Spleen (tissue), 11 donors: Measurements from ENCODE around the gene TTC39B. TPM values are rescaled to one million over a fixed set of nuclear protein-coding genes. Genes with fewer than 3 reads are reported as not detected.

ENCODE experiments used
- DNase-seq: peaks from one replicate; pipeline ENCODE4 v3.0.0-alpha.2; 2020
- H3K27ac ChIP-seq, 8 donors: fragments of 200-600 bp; sonication (generic) in 7 of 8; 1 replicate in 4 of 8; 2 replicates in 4 of 8; pipeline versions ENCODE4 v1.5.0 to v1.8.0; 2016 to 2021; ENCODE audit warnings: inconsistent platforms in 4 of 8, mild to moderate bottlenecking in 4 of 8, moderate library complexity in 1 of 8
- H3K27me3 ChIP-seq, 7 donors: fragments of 200-600 bp; sonication (generic) in 6 of 7; replicated peaks in 1 of 7; 1 replicate in 4 of 7; 2 replicates in 3 of 7; pipeline versions ENCODE4 v1.5.0 to v1.8.0; 2016 to 2021; ENCODE audit warnings: inconsistent platforms in 3 of 7, mild to moderate bottlenecking in 1 of 7
- H3K36me3 ChIP-seq, 6 donors: fragments of 200-600 bp; sonication (generic) in 5 of 6; 1 replicate in 4 of 6; 2 replicates in 2 of 6; pipeline versions ENCODE4 v1.5.0 to v1.8.0; 2016 to 2021; ENCODE audit warnings: inconsistent platforms in 2 of 6
- H3K4me1 ChIP-seq, 6 donors: fragments of 200-600 bp; sonication (generic) in 5 of 6; 1 replicate in 3 of 6; 2 replicates in 3 of 6; pipeline versions ENCODE4 v1.5.0 to v1.8.0; 2016 to 2021; ENCODE audit warnings: inconsistent platforms in 3 of 6
- H3K4me3 ChIP-seq, 8 donors: fragments of 200-600 bp; sonication (generic) in 7 of 8; 1 replicate in 4 of 8; 2 replicates in 4 of 8; pipeline versions ENCODE4 v1.5.0 to v1.8.0; 2016 to 2021; ENCODE audit warnings: inconsistent platforms in 4 of 8, mild to moderate bottlenecking in 4 of 8, moderate library complexity in 2 of 8
- H3K9me3 ChIP-seq, 8 donors: fragments of 200-600 bp; sonication (generic) in 7 of 8; 1 replicate in 4 of 8; 2 replicates in 4 of 8; pipeline versions ENCODE4 v1.5.0 to v1.8.0; 2016 to 2021; ENCODE audit warnings: inconsistent platforms in 4 of 8
- POLR2A ChIP-seq, 3 donors: fragments of 450-650 bp; IDR thresholded peaks; one replicate each; pipeline ENCODE4 v1.5.1; 2017; ENCODE audit warnings: antibody characterized with exemption in 3 of 3, mild to moderate bottlenecking in 1 of 3
- POLR2AphosphoS5 ChIP-seq, 3 donors: sonication (generic); formaldehyde crosslinking; IDR thresholded peaks; one replicate each; pipeline ENCODE4 v1.5.1; 2017; ENCODE audit warnings: antibody characterized with exemption in 3 of 3
- WGBS, 5 donors: extraction: QIAGEN DNeasy Blood & Tissue Kit in 3 of 5; methylation state at CpG; one replicate each; pipeline versions ENCODE4 v1.1.5 to v1.1.7; 2013 to 2018; 5-methylcytosine and 5-hydroxymethylcytosine counted together
- intact Hi-C: fragments of 100-400 bp; cut with DNase I; formaldehyde crosslinking; loops from one replicate; pipeline ENCODE4 v1.15.0; 2023; ENCODE audit warnings: low total_unique reads
- polyA plus RNA-seq, 3 donors: library from polyadenylated mRNA; stranded (reverse); fragments of 200-250 nt; gene quantifications; one replicate each; pipeline ENCODE4 v1.2.1, GENCODE V29; 2013
- total RNA-seq, 7 donors: library from RNA; depleted of rRNA in 3 of 7; stranded (reverse); fragments of >200 nt in 3 of 7; fragmentation: NEBNext Ultra II Directional in 4 of 7; extraction: Animal tissue kit (Norgen Biotek cat#: 25700) in 4 of 7; gene quantifications; one replicate each; pipeline versions ENCODE4 v1.1.0 to v1.2.1, GENCODE V29; 2016 to 2021
- TF ChIP-seq, protein P1 (sequence below), 11 experiments: fragments of 200-600 bp in 7 of 11; fragments of 450-650 bp in 4 of 11; sonication (generic) in 4 of 11; IDR thresholded peaks in 8 of 11; conservative IDR thresholded peaks in 3 of 11; 1 replicate in 7 of 11; 2 replicates in 4 of 11; pipeline versions ENCODE4 v1.4.0 to v1.8.0; 2016 to 2021; ENCODE audit warnings: antibody characterized with exemption in 11 of 11, inconsistent platforms in 4 of 11, mild to moderate bottlenecking in 1 of 11
- donor health status: healthy with polysubstance abuse.
- donor health status: DM: no; HTN: no; CAD: no; lungs with moderate emphysema.
- donor health status: DM: no; HTN: no; CAD: no.
- donor health status: Bipolar disorder and iron deficiency.
- donor health status: healthy.
- donor health status: DM: no; HTN: no; CAD: no.
- donor health status: DM: yes; HTN: yes; CAD: no.

TTC39B gene
- total and polyA plus RNA-seq, 10 donors: 4.8 to 24.1 (median 19.0) TPM

DNA sequence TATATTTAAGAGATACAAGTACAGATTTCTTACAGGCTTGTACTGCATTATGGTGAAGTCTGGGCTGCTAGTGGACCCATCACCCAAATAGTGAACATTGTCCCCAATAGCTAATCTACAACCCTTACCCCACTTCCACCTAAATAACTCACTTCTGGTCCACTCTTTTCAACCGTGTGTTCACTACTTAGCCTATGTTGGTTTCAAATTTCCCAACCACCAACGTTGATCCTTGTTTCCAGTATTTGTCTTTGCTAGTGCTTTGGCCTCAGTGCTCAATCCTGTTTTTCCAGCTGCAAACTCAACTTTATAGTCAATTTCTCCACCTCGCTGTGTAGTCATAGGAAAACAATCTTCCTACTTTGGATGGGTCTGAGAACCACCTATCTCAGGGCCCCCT, 45.3 kb upstream of the TTC39B start:
- Histone ChIP-seq H3K27me3 (no peaks in the 10 kb centered on the region), H3K36me3 (no peaks in the 10 kb centered on the region), H3K27ac (no peak overlapping the region), H3K4me1 (peaks cover 0 to 7% (median 0%) of the 10 kb centered on the region in 6 donors), H3K4me3 (no peak overlapping the region), H3K9me3 (no peaks in the 10 kb centered on the region)
- WGBS, 5 donors: 50 to 85% (median 57%) methylated on average over 2 to 3 of the region's 3 CpGs
- intact Hi-C loops: no loop called here
- no peak for DNase-seq
- TF ChIP-seq POLR2A (IDR thresholded peaks at IDR 0.05) (no peak), POLR2AphosphoS5 (IDR thresholded peaks at IDR 0.05) (no peak)
- TF ChIP-seq, protein P1, sequence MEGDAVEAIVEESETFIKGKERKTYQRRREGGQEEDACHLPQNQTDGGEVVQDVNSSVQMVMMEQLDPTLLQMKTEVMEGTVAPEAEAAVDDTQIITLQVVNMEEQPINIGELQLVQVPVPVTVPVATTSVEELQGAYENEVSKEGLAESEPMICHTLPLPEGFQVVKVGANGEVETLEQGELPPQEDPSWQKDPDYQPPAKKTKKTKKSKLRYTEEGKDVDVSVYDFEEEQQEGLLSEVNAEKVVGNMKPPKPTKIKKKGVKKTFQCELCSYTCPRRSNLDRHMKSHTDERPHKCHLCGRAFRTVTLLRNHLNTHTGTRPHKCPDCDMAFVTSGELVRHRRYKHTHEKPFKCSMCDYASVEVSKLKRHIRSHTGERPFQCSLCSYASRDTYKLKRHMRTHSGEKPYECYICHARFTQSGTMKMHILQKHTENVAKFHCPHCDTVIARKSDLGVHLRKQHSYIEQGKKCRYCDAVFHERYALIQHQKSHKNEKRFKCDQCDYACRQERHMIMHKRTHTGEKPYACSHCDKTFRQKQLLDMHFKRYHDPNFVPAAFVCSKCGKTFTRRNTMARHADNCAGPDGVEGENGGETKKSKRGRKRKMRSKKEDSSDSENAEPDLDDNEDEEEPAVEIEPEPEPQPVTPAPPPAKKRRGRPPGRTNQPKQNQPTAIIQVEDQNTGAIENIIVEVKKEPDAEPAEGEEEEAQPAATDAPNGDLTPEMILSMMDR (IDR thresholded peaks at IDR 0.05 in 8 of 11, conservative IDR thresholded peaks at IDR 0.05 in 3 of 11): no peak

DNA sequence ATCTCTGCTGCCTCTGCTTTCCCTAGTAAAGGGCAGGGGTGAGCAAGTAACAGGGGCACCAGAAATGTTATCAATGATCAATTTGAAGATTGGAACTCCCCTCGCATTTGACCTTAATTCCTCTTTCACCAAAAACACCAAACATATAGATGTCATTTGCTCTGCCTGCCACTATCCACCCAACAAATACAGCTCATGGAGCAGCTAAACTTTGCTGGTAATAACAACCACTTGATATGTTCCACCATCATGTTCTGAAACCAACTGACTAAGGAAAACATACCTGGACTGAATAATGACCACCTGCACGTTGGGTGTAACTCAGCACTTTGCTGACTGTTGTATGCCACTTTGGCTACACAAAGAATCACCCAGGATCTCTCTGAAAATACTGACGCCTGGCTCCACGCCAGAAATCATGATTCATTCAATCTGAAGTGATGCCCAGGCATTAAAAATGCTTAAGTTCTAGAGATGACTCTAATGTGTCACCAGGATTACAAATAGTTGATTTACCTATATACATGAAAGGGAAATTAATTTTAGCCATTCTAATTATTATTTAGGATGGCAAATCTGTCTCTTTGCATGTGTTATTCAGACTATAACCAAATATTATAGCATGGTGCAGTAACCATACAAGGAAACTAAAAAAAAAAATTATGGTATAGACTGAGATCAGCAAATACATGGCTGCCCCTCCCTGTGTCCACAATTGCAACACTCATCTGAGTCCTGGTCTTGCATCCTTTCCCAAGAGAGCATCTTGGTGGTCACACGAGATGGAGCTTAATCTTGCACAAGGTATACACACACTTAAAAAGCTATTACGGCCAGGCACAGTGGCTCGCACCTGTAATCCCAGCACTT, 43.1 kb upstream of the TTC39B start:
- 73 to 90% (median 81%) methylated on average over 7 of the region's 7 CpGs for WGBS, 5 donors
- Histone ChIP-seq H3K36me3 (no peaks in the 10 kb centered on the region), H3K4me1 (no peaks in the 10 kb centered on the region), H3K9me3 (no peaks in the 10 kb centered on the region), H3K27me3 (no peaks in the 10 kb centered on the region), H3K27ac (no peak overlapping the region), H3K4me3 (no peak overlapping the region)
- intact Hi-C loops: no loop called here
- no peak for DNase-seq
- TF ChIP-seq POLR2A (IDR thresholded peaks at IDR 0.05) (no peak), POLR2AphosphoS5 (IDR thresholded peaks at IDR 0.05) (no peak)
- TF ChIP-seq, protein P1 (IDR thresholded peaks at IDR 0.05 in 8 of 11, conservative IDR thresholded peaks at IDR 0.05 in 3 of 11): no peak

DNA sequence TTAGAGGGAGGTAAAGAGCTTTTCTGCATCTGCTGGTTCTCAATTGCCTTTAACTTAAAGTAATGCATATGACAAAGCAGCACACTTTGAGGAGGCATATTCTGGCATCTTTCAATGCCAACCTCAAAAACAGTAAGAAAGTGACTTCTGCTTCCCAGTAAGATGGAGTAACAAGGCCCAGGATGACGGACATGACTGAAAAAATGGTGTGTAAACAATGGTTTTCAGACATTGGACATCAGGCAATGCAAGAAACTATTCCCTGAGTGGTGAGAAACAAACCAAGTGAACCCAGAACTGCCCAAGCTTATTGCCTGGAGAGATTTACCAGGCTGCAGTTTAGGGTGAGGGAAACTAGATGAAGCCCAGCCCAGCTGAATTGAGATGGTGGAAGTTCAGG, 39.8 kb upstream of the TTC39B start:
- DNase-seq: no peak
- TF ChIP-seq POLR2A (IDR thresholded peaks at IDR 0.05) (no peak), POLR2AphosphoS5 (IDR thresholded peaks at IDR 0.05) (no peak)
- TF ChIP-seq, protein P1 (IDR thresholded peaks at IDR 0.05 in 8 of 11, conservative IDR thresholded peaks at IDR 0.05 in 3 of 11): no peak
- no peak overlapping the region for H3K27ac ChIP-seq
- H3K27me3 ChIP-seq: no peaks in the 10 kb centered on the region
- intact Hi-C loops: no loop called here
- H3K4me1 ChIP-seq: no peaks in the 10 kb centered on the region
- no peaks in the 10 kb centered on the region for H3K9me3 ChIP-seq
- no peaks in the 10 kb centered on the region for H3K36me3 ChIP-seq
- no peak overlapping the region for H3K4me3 ChIP-seq
- WGBS, 5 donors: 2 to 55% (median 54%) methylated on average over 1 of the region's 1 CpG

DNA sequence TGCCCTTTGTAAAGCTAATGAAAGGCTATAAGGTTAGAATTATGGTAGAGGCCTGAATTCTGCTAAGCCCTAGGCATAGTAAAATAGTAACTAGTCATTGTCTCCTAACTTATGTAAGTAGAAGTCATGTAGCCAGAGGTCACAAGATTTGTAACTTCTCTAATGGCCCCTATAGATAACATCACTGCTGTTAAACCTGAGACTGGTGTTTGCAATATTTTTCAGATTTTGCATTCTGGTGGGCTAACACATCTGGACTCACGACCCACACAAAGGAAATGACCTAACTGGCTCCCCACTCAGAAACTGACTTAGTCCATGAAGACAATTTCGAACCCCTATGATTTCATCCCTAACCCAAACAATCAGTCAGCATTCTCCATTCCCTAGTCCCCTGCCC, 37.2 kb upstream of the TTC39B start:
- Histone ChIP-seq H3K9me3 (no peaks in the 10 kb centered on the region), H3K27ac (no peak overlapping the region), H3K4me3 (no peak overlapping the region), H3K27me3 (no peaks in the 10 kb centered on the region), H3K4me1 (no peaks in the 10 kb centered on the region), H3K36me3 (no peaks in the 10 kb centered on the region)
- WGBS, 5 donors: 57 to 82% (median 69%) methylated on average over 2 of the region's 2 CpGs
- no peak for TF ChIP-seq POLR2AphosphoS5 (IDR thresholded peaks at IDR 0.05)
- TF ChIP-seq, protein P1 (IDR thresholded peaks at IDR 0.05 in 8 of 11, conservative IDR thresholded peaks at IDR 0.05 in 3 of 11): no peak
- no peak for TF ChIP-seq POLR2A (IDR thresholded peaks at IDR 0.05)
- intact Hi-C loops: no loop called here
- no peak for DNase-seq
